SJSA1 (cell line): ENCODE measurements around the gene RNF213. TPM values are rescaled to one million over a fixed set of nuclear protein-coding genes. Genes with fewer than 3 reads are reported as not detected.

ENCODE experiments used
- DNase-seq, 2 experiments: peaks; one replicate each; pipeline ENCODE4 v3.0.0-alpha.2; 2015 to 2020; ENCODE audit warnings: low spot score in 2 of 2, low read depth in 1 of 2
- H3K27ac ChIP-seq: fragments of 250-450 bp; sonication (Bioruptor Pico); 2 replicates; pipeline ENCODE4 v1.5.1; 2020; ENCODE audit warnings: mild to moderate bottlenecking, moderate library complexity
- H3K27me3 ChIP-seq: fragments of 250-450 bp; sonication (Bioruptor Pico); replicated peaks from 2 replicates; pipeline ENCODE4 v1.5.1; 2020; ENCODE audit warnings: mild to moderate bottlenecking, moderate library complexity
- H3K36me3 ChIP-seq: fragments of 250-450 bp; sonication (Bioruptor Pico); 2 replicates; pipeline ENCODE4 v1.5.1; 2020; ENCODE audit warnings: mild to moderate bottlenecking
- H3K4me1 ChIP-seq: fragments of 250-450 bp; sonication (Bioruptor Pico); replicated peaks from 2 replicates; pipeline ENCODE4 v1.6.1; 2021; ENCODE audit warnings: mild to moderate bottlenecking
- H3K4me3 ChIP-seq: fragments of 250-450 bp; sonication (Bioruptor Pico); 2 replicates; pipeline ENCODE4 v1.5.1; 2020; ENCODE audit warnings: mild to moderate bottlenecking
- H3K9me3 ChIP-seq: fragments of 250-450 bp; sonication (Bioruptor Pico); replicated peaks from 2 replicates; pipeline ENCODE4 v1.5.1; 2020; ENCODE audit warnings: mild to moderate bottlenecking
- total RNA-seq: library from RNA; depleted of rRNA; stranded (reverse); fragments of >200 nt; shearing (Covaris generic); gene quantifications from 2 replicates; pipeline ENCODE4 v1.2.3, GENCODE V29; 2014; rRNA removed

RNF213 gene
- 43.0 and 49.8 TPM in 2 replicates for total RNA-seq

DNA sequence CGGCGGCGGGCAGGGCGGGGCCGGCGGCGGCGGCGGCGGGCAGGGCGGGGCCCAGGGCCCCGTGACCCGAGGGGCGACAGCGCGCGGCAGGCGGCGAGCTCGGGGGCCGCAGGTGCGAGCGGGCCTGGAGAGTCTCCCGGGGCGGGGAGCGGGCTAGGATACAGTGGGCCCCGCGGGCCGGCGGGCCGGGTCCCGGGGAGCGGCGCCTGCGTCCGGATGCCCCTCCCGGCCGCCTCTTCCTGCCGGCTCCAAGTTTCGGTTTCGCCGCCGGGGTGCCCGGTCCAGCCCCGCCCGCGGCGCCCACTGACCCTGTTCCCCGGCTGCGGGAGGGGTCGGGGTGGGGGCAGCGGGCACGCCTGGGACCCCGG lies at the start of gene RNF213:
TSS of gene RNF213 (plus strand) at position 62 of the 368 bp plus-strand sequence. CDS start 2,830 bp downstream, outside the sequence.
- peaks cover 23% of the 10 kb centered on the region for H3K36me3 ChIP-seq
- H3K4me1 ChIP-seq: peaks cover 54% of the 10 kb centered on the region
- H3K27ac ChIP-seq: peak within 1 kb of the TSS; percentile 94
- H3K4me3 ChIP-seq: peak within 1 kb of the TSS; percentile 97
- DNase-seq: peak; percentile 69 to 90
- H3K9me3 ChIP-seq: 0 out of 2 replicates have a peak, but pooled peaks cover 3% of the 10 kb centered on the region
- no peaks in the 10 kb centered on the region for H3K27me3 ChIP-seq

DNA sequence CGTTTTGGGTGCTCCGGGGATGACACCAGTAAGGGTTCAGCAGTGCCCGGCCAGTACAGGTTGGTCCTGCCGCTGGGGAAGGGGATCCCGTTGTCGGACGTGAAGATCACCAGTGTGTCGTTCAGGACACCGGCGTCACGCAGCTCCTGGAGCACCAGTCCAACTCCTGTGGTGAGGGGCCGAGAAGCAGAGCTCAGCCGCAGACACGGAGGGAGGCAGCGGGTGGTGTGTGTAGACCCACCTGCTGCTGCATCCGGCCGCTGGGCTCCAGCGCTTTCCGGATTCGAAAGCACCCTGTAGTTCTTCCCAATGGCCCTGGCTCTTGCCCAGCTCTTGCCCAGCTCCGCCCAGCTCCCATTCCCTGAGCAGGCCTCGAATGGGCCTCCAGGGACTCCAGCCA lies 48.5 kb upstream of the RNF213 start:
- no peak for DNase-seq
- H3K4me3 ChIP-seq: no peak overlapping the region
- peaks cover 92% of the 10 kb centered on the region for H3K36me3 ChIP-seq
- H3K27me3 ChIP-seq: no peaks in the 10 kb centered on the region
- no peaks in the 10 kb centered on the region; the same call in 1 of the 2 replicates for H3K4me1 ChIP-seq
- H3K27ac ChIP-seq: no peak overlapping the region
- H3K9me3 ChIP-seq: no peaks in the 10 kb centered on the region

DNA sequence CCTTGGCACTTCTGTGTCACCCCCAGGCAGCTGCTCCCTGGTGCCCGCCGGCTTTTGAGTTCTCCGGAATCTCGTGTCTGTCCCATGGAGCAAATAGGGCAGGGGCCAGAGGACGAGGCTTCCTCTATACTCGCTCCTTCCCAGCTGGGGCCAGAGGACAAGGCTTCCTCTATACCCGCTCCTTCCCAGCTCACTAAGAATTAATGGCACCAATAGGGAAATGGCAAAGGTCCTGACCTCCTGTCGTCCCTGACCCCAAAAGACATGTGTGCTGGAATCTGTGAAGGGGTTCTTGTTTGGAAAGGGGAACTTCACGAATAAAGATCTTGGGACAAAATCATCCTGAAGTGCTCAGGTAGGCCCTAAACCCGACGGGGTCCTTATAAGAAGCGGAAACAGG lies 48.1 kb upstream of the RNF213 start:
- Histone ChIP-seq H3K4me3 (no peak overlapping the region), H3K36me3 (peaks cover 92% of the 10 kb centered on the region), H3K27me3 (no peaks in the 10 kb centered on the region), H3K4me1 (no peaks in the 10 kb centered on the region; the same call in 1 of the 2 replicates), H3K9me3 (no peaks in the 10 kb centered on the region), H3K27ac (no peak overlapping the region)
- DNase-seq: no peak

DNA sequence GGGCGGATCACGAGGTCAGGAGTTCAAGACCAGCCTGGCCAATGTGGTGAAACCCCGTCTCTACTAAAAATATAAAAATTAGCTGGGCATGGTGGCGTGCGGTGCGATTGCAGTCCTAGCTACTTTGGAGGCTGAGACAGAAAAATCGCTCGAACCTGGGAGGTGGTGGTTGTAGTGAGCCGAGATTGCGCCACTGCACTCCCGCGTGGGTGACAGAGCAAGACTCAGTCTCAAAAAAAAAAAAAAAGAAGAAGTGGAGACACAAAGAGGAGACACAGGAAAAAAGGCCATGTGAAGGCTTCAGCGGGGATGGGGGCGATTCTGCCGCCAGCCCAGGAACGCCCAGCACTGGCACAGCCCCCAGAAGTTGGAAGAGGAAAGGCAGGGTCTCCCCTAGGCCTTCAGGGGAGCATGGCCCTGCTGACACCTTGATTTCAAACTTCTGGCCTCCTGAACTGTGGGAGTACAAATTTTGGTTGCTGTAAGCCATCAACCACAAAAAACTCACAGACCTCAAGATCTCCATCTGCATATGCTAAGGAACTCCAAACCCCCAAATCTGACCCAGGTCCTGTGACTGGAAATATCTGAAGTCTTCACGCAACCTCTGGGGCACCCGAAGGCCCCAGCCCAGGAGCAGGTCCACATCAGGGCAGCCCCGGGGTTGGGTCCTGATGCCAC lies 47.5 kb upstream of the RNF213 start:
- no peak for DNase-seq
- H3K4me3 ChIP-seq: no peak overlapping the region
- peaks cover 95% of the 10 kb centered on the region for H3K36me3 ChIP-seq

DNA sequence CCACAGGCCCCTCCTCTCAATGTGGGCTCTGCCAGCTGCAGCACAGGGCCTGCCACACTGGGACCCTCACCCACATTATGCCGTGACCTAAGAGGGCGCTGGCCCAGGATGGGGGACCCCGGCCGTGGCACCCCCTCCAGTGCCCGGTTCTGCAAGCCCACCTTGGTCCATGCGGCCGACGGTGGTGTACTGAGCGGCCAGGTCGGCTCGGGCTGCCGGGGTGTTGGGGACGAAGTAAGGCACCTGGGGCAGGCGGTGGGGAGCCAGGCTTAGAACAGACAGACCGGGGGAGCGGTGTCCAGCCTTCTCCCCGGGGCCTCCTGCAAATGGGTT lies 47.0 kb upstream of the RNF213 start:
- H3K27me3 ChIP-seq: no peaks in the 10 kb centered on the region
- peaks cover 94% of the 10 kb centered on the region for H3K36me3 ChIP-seq
- no peak overlapping the region for H3K27ac ChIP-seq
- H3K4me1 ChIP-seq: peaks cover 2% of the 10 kb centered on the region
- H3K9me3 ChIP-seq: no peaks in the 10 kb centered on the region
- no peak overlapping the region for H3K4me3 ChIP-seq
- no peak for DNase-seq

More for the DNA sequence above, 47.5 kb upstream of the RNF213 start:
- Histone ChIP-seq H3K9me3 (no peaks in the 10 kb centered on the region), H3K4me1 (no peaks in the 10 kb centered on the region; the same call in 1 of the 2 replicates), H3K27me3 (no peaks in the 10 kb centered on the region), H3K27ac (no peak overlapping the region)

DNA sequence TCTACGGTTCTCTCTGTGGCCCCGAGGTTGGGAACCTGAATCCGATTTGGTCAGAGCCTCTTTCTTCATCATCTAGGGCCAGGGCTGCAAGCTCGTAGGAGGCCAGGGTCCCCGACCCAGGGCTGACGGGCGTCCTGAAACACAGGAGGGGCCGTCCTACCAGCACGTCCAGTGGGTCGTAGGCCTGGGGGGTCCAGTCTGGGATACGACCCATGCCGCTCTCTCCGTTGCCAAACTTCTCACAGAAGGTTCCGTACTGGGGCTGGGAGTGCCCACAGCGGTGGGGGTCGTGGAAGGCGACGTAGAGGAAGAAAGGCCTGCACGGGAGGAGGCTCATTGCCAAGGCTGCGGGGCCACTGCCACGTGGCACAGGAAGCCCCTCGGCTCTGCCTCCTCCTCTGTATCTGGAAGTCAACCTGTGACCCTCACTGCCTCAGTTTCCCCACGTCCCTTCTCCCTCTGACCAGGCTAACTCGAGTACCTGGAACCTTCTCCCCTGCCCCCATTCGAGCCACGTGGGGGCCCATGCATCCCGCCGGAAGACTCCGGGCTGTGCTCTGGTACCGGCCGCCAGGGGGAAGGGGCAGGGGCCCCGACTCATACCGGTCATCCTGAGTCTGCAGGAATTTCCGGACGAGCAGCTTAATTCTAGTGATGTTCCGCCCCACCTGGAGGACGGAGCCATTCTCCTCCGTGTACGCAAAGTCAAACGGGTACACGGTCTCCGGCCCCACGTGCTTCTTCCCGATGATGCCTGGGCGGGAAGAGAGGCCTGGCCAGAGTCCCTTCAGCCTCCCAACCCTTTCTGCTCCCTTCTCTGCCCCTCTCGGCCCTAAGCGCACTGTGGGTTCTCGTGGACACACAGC lies 46.4 kb upstream of the RNF213 start:
- Histone ChIP-seq H3K9me3 (no peaks in the 10 kb centered on the region), H3K4me3 (no peak overlapping the region), H3K36me3 (peaks cover 89% of the 10 kb centered on the region), H3K4me1 (peaks cover 8% of the 10 kb centered on the region), H3K27ac (no peak overlapping the region), H3K27me3 (no peaks in the 10 kb centered on the region)
- no peak for DNase-seq

DNA sequence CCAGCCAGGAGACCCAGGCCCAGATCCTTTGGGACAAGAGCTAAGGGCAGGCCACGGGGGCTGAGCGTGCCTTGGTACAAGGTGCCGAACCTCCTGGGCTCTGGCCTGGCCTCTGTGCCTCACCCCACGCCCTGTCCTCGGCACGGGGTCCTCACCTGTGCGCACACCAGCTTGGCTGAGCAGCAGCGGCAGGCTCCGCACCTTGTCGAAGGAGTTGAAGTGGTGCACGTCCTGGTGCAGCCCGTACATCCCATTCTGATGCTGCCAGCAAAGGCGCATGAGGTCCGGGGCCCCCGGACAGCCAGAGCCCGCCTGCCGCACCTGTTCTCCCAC lies 45.8 kb upstream of the RNF213 start:
- Histone ChIP-seq H3K36me3 (peaks cover 89% of the 10 kb centered on the region), H3K27ac (no peak overlapping the region), H3K4me3 (no peak overlapping the region), H3K9me3 (no peaks in the 10 kb centered on the region), H3K27me3 (no peaks in the 10 kb centered on the region), H3K4me1 (peaks cover 14% of the 10 kb centered on the region)
- no peak for DNase-seq

DNA sequence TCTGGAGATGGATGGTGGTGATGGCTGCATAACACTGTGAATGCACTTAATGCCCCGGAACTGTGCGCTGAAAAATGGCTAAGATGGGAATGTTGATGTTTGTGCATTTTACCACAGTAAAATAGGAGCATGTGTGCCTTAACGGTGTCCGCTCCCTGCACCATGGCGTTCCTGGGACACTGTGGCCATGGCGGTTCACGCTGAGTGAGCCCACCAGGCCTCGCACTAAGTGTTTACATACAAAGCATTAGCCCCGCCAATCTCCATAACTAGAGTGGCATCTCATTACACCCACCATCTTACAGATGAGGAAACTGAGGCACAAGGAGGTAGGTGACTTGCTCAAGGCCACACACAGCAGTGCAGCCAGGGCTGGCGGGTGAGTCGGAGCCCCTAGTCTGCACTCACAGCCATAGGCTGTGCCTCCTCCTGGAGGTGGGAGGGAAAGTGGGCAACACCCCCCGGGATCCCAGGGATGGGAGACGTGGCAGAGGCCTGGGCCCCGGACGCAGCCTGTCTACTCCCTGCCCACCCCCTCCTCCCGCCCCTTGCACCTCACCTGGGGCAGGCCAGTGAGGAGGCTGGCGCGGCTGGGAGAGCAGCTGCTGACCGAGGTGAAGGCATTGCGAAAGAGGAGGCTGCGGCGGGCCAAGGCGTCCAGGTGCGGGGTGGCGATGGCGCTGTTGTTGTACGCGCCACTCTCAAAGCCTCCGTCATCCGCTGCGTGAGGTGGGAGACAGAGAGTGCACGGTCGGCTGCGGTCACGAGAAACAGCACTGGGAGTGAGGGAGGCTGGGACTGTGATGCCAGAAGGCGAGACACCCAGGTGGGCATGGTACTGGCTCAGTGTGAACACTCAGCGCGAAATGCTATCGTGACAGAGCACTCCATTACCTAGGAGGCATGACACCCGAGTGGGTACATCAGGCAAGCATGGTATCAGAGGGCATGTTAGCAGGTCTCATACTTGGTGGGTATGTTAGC lies 43.9 kb upstream of the RNF213 start:
- no peaks in the 10 kb centered on the region for H3K27me3 ChIP-seq
- H3K27ac ChIP-seq: no peak overlapping the region
- H3K4me1 ChIP-seq: peaks cover 19% of the 10 kb centered on the region
- H3K4me3 ChIP-seq: no peak overlapping the region
- H3K9me3 ChIP-seq: no peaks in the 10 kb centered on the region
- no peak for DNase-seq
- peaks cover 80% of the 10 kb centered on the region for H3K36me3 ChIP-seq

DNA sequence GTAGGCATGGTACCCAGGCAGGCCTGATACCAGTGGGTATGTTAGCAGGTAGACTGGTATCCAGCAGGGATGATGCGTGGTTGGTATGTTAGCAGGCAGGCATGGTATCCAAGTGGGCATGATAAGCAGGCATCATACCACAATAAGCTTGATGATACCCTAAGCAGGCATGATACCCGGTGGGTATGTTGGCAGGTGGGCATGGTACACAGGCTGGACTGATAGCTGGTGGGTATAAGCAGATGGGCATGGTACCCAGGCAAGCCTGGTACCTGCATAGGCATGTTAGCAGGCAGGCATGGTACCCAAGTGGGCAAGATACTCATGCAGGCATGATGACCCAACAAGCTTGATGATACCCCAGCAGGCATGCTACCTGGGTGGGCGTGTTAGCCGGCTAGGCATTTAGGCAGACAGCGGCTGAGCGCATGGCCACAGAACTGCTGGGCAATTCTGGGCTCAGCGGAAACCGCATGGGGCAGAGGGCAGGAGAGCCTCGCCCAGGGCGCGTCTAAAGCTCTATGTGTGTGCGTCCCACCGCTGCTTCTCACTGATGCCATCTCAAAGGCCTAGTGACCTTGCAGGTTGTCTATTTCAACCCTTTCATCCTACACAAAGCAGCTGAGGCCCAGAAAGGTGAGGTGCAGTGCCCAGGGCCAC lies 42.8 kb upstream of the RNF213 start:
- H3K4me3 ChIP-seq: no peak overlapping the region
- no peaks in the 10 kb centered on the region for H3K9me3 ChIP-seq
- no peak overlapping the region for H3K27ac ChIP-seq
- H3K36me3 ChIP-seq: peaks cover 69% of the 10 kb centered on the region
- DNase-seq: no peak
- H3K27me3 ChIP-seq: no peaks in the 10 kb centered on the region
- peaks cover 19% of the 10 kb centered on the region for H3K4me1 ChIP-seq

DNA sequence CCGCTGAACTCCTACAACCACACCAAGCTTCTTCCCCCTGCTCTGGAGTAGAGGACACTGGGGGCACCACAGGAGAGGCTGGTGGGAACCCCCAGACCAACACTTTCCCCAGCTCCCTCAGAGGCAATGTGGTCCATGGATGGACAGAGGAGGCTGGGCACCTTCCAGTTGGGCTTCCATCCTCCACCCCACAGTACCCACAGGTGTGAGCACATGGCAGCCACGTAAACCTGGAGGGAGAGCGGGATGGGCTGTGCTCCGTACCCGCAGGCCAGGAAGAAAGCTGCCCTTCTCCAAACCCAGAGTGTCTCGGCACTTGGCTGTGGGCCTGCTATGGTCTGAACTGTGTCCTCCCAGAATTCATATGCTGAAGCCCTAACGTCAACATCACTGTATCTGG lies 42.3 kb upstream of the RNF213 start:
- peaks cover 19% of the 10 kb centered on the region for H3K4me1 ChIP-seq
- no peak overlapping the region for H3K4me3 ChIP-seq

DNA sequence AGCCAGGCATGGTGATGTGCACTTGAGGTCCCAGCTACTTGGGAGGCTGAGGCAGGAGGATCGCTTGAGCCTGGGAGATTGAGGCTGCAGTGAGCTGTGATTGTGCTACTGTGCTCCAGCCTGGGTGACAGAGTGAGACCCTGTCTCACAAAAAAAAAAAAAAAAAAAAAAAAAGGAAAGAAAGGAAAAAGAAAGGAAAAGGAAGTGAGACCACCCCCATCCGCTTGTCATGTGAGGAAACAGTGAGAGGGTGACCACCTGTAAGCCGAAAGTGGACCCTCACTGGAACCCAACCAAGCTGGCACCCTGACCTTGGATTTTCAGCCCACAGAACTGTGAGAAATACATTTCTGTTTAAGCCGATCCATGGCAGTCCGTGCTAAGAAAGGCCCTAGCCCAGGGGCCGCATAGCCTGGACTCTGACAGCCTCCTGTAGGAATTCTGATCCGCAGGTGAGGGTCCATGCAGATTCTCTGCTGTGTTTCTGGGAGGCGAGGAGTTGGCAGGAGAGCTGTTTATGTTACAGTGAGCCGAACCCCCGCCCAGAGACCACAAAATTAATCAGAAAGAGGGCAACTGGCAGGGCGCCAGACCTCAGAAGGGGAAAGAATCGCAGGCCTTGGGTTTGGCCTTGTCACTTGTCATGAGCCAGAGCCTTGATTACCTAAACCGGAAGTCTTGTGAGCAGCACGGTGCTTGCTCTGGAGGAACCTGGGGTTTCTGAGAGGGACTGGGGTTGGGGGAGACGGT lies 41.5 kb upstream of the RNF213 start:
- H3K4me3 ChIP-seq: peak overlapping the region; percentile 82
- DNase-seq: peak; percentile 93 to 95
- no peaks in the 10 kb centered on the region for H3K27me3 ChIP-seq
- H3K27ac ChIP-seq: peak overlapping the region; percentile 51
- peaks cover 19% of the 10 kb centered on the region for H3K4me1 ChIP-seq
- H3K36me3 ChIP-seq: peaks cover 58% of the 10 kb centered on the region
- no peaks in the 10 kb centered on the region for H3K9me3 ChIP-seq

More for the DNA sequence above, 42.3 kb upstream of the RNF213 start:
- no peaks in the 10 kb centered on the region for H3K27me3 ChIP-seq
- H3K36me3 ChIP-seq: peaks cover 66% of the 10 kb centered on the region
- no peak overlapping the region for H3K27ac ChIP-seq
- no peaks in the 10 kb centered on the region for H3K9me3 ChIP-seq
- DNase-seq: no peak

DNA sequence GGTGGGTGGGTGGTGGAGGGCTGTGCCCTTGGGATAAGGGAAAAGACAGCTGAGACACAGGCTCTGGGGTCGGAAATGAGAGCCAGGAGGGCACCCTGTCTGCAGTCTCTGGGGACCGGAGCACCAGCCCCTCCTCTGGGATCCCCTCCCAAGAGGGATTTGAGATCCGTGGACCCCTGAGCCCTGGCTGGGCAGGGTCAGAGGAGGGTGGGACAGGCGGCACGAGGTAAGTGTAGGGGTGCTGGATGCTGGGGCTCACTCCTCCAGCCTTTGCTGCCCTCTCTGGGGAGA lies 40.9 kb upstream of the RNF213 start:
- peaks cover 19% of the 10 kb centered on the region for H3K4me1 ChIP-seq
- no peak for DNase-seq
- peaks cover 53% of the 10 kb centered on the region for H3K36me3 ChIP-seq
- no peaks in the 10 kb centered on the region for H3K9me3 ChIP-seq
- H3K27me3 ChIP-seq: no peaks in the 10 kb centered on the region
- peak overlapping the region; percentile 51 for H3K27ac ChIP-seq
- peak overlapping the region; percentile 82 for H3K4me3 ChIP-seq
